Stimulated activated naive B cell treated with anti-CD40 and anti-IgM and Interleukin-4, amounts not matched to agents 10 μg/mL and 1 μg/mL and 100 μg/mL, for 72 hours (primary cell): ENCODE data around the gene RALGPS2.

Experiments used
- ATAC-seq, 2 donors: fragments of 150-1000 bp; cut with Tn5 transposase; replicated peaks; 2 replicates each; pipeline ENCODE4 v1.10.0; 2021; ENCODE audit warnings: moderate library complexity in 1 of 2
- DNase-seq: peaks from one replicate; pipeline ENCODE4 v3.0.0; 2021
- H3K27ac Mint-ChIP-seq: one replicate; pipeline ENCODE4 v1.8.0; 2022; ENCODE audit warnings: mild to moderate bottlenecking, mixed read lengths
- H3K27me3 Mint-ChIP-seq, 2 donors: one replicate each; pipeline ENCODE4 v1.8.0; 2022; ENCODE audit warnings: mixed read lengths in 2 of 2
- H3K36me3 Mint-ChIP-seq, 2 donors: one replicate each; pipeline ENCODE4 v1.8.0; 2022; ENCODE audit warnings: mixed read lengths in 2 of 2, mild to moderate bottlenecking in 1 of 2
- H3K4me1 Mint-ChIP-seq, 2 donors: one replicate each; pipeline ENCODE4 v1.8.0; 2022; ENCODE audit warnings: mixed read lengths in 2 of 2, mild to moderate bottlenecking in 1 of 2
- H3K4me3 Mint-ChIP-seq, 2 donors: one replicate each; pipeline ENCODE4 v1.8.0; 2022; ENCODE audit warnings: mild to moderate bottlenecking in 2 of 2, mixed read lengths in 2 of 2, moderate library complexity in 1 of 2
- H3K9me3 Mint-ChIP-seq, 2 donors: one replicate each; pipeline ENCODE4 v1.8.0; 2022; ENCODE audit warnings: mixed read lengths in 2 of 2, mild to moderate bottlenecking in 1 of 2

Gene RALGPS2

DNA sequence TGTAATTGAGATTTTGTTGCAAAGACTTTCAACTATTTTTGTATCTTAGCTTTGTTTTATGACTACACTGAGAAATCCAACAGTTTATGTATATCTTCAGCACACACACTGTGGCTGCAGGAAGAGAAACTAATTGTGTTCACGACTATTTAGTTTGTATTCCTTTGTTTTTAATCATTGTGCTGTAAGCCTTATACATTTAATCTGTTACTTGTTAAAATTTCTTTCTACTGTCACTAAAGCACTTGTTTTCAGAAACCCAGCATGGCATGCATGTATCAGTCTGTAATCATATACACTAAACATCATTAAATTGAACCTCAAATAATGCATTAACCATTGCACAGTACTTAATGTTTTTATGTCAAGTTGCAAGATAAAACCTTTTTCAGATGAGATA, 145.2 kb downstream of the RALGPS2 start:
- ATAC-seq = no peak
- Mint-ChIP-seq H3K9me3 (no peaks in the 10 kb centered on the region), H3K4me3 (no peak overlapping the region), H3K27ac (no peak overlapping the region), H3K4me1 (peaks cover 27 to 48% of the 10 kb centered on the region in 2 donors), H3K36me3 (peaks cover 11 to 22% of the 10 kb centered on the region in 2 donors), H3K27me3 (no peaks in the 10 kb centered on the region)
- no peak for DNase-seq

DNA sequence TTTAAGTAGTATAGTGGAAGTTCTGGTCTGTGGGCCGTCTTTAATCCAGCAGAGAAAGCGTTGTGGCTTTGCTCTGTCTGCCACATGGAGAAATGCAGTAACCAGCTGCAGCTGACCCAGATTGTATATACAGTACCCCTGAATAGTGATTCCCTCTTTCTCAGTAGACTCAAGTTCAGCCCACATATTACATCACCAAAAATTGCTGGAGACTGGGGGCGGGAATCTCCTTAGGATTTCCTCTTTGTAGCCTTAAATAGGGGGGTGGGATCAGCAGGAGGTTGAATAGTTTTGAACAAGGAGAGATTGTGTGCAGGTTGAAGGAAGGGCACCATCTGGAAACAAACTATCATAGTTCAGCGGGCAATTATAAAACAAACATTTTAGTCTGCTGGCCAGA, 145.9 kb downstream of the RALGPS2 start, which contains the start of gene ANGPTL1:
ANGPTL1 (minus strand) TSS at position 134 of the 400 bp plus-strand sequence. CDS start 5,301 bp downstream, outside the sequence.
- no peak for ATAC-seq
- peaks cover 16 to 24% of the 10 kb centered on the region in 2 donors for H3K36me3 Mint-ChIP-seq
- no peak within 1 kb of the TSS for H3K4me3 Mint-ChIP-seq
- H3K4me1 Mint-ChIP-seq = peaks cover 25 to 48% of the 10 kb centered on the region in 2 donors
- no peaks in the 10 kb centered on the region for H3K9me3 Mint-ChIP-seq
- DNase-seq = no peak
- no peaks in the 10 kb centered on the region for H3K27me3 Mint-ChIP-seq
- peak within 1 kb of the TSS; percentile 47 for H3K27ac Mint-ChIP-seq

DNA sequence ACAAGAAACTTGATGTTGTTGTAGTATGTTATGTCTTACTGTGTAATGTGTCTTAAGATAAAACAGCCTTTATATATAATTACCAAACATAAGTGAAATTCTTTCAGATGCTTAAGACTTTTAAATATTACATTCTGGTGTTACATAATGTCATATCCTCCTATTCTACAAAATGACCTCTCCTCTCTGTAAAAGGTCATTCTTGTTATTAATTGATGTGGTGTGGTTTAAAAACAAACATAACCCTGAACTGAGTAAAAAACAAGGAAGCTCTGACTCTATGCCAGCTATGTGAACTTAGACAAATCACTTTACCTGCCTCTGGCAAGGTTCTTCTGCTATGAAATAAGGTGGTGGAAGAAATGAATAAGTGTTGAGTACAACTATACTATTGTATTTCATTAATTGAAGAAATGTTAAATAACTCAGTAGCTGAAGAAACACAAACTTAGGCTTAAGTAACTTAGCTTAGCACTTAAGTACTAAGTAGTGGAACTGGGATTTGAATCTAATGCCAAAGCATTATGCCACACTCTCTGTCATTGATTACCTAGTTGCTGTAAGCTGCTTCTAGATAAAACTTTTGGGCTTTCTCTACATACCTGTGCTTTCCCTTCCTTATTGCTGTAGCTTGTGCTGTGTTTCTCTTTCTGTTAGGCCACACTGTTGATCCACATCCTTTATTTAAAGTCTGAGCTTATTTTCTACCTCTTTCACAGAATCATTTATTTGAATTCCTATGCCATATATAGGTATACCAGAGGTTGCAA, 146.7 kb downstream of the RALGPS2 start:
- ATAC-seq = peak; percentile 77 to 79
- Mint-ChIP-seq H3K4me1 (peaks cover 24 to 46% of the 10 kb centered on the region in 2 donors), H3K27me3 (no peaks in the 10 kb centered on the region), H3K4me3 (no peak overlapping the region), H3K27ac (peak overlapping the region; percentile 27), H3K9me3 (no peaks in the 10 kb centered on the region), H3K36me3 (peaks cover 17 to 26% of the 10 kb centered on the region in 2 donors)
- DNase-seq = no peak

DNA sequence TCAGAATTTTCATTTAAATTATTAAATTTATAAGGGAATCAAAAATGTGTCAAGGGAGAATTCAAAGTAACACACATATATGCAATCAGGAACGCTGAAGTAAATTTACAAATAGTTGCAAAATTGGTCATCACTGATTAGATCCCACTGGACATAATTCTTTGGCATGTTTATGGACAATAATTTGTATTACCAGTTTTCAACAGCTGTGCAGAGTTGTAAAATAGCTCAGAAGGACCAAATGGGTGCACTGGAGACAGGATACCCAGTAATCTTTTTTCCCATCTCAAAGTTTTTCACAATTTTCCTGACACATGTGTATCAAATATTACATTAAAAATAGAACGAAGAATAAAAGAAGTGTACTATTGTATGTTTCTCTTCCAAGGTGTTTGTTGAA, 149.9 kb downstream of the RALGPS2 start:
- ATAC-seq (no peak), DNase-seq (no peak)
- Mint-ChIP-seq H3K4me1 (peaks cover 16 to 37% of the 10 kb centered on the region in 2 donors), H3K27ac (peak overlapping the region; percentile 16), H3K9me3 (no peaks in the 10 kb centered on the region), H3K36me3 (peaks cover 13 to 23% of the 10 kb centered on the region in 2 donors), H3K27me3 (no peaks in the 10 kb centered on the region), H3K4me3 (no peak overlapping the region)

DNA sequence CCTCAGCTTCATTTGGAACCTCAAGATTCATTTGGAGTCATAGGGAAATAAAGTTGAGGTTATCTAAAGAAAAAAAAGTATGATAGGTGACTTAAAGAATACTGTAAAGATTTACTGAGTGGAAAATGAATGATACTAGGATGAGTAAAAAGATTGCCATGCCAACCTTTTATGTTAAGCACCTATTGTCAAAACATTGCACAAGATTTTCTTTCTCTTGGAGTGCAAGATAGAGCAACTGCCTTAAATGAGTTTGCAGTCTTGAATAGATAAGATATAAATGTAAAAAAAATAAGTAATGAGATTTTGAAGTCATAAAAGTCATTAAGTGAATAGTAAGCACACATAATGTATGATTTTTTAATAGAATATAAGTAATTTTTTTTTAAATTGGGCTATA, 150.9 kb downstream of the RALGPS2 start:
- ATAC-seq (no peak), DNase-seq (no peak)
- Mint-ChIP-seq H3K4me1 (peaks cover 15 to 35% of the 10 kb centered on the region in 2 donors), H3K27me3 (no peaks in the 10 kb centered on the region), H3K36me3 (peaks cover 13 to 29% of the 10 kb centered on the region in 2 donors), H3K27ac (no peak overlapping the region), H3K9me3 (no peaks in the 10 kb centered on the region), H3K4me3 (no peak overlapping the region)

DNA sequence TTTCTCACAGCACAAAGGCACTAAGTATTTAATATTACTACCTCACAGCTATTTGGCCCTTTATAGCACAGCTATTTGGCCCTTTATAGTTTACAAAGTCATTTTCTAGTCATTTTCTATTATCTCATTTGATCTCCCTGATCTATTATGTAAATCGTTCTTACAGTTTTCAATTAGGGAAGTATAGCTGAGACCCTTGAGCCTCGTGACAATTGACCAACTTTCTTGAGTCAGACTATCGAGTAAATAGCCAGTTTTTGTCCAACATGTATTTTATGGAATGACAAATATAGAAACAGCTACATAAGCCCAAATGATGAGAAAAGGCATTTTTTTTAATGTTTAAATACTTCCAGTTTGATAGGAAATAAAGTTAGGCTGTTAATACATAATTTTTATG, 152.9 kb downstream of the RALGPS2 start:
- H3K27ac Mint-ChIP-seq = no peak overlapping the region
- no peak for DNase-seq
- H3K4me1 Mint-ChIP-seq = peaks cover 7 to 18% of the 10 kb centered on the region in 2 donors
- H3K9me3 Mint-ChIP-seq = no peaks in the 10 kb centered on the region
- H3K36me3 Mint-ChIP-seq = peaks cover 9 to 32% of the 10 kb centered on the region in 2 donors
- H3K4me3 Mint-ChIP-seq = no peak overlapping the region
- H3K27me3 Mint-ChIP-seq = no peaks in the 10 kb centered on the region
- no peak for ATAC-seq

DNA sequence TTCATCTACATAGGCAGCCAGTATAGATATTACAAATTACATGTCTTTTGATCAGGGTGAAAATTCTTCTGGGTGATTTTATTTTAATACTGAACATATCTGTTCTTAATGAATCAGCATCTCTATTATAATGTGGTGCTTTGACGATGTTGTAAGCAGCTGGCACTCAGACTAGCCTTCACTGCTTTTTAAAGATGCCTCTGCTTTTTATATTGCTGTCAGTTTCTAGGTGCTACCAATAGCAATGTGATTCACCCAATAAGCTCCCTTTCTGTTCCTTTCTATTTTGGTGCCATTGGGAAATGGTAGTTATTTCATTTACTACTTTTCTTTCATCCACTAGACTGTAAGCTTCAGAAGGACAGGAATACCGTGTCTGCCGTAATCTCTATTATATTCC, 156.9 kb downstream of the RALGPS2 start:
- Mint-ChIP-seq H3K27me3 (no peaks in the 10 kb centered on the region), H3K27ac (peak overlapping the region; percentile 37), H3K4me3 (no peak overlapping the region), H3K4me1 (peaks cover 8 to 10% of the 10 kb centered on the region in 2 donors), H3K9me3 (no peaks in the 10 kb centered on the region), H3K36me3 (peaks cover 10 to 26% of the 10 kb centered on the region in 2 donors)
- ATAC-seq = no peak
- DNase-seq = no peak

DNA sequence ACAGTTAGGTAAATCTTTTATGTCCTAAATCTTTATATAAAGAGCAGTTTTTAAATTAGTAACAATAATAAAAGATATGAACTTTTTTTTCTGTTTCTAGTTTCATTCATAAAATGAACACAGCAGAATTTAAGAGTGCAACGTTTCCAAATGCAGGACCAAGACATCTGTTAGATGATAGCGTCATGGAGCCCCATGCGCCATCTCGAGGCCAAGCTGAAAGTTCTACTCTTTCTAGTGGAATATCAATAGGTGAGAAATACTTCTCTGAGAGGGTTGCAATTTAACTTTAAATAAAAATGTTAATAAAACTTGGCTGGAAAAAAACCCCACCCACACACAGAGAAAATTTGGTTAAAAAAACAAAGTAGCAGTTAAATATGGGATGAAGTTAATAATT, 160.8 kb downstream of the RALGPS2 start:
- H3K36me3 Mint-ChIP-seq = peaks cover 10 to 21% of the 10 kb centered on the region in 2 donors
- DNase-seq = no peak
- no peak overlapping the region for H3K4me3 Mint-ChIP-seq
- ATAC-seq = no peak
- no peaks in the 10 kb centered on the region for H3K27me3 Mint-ChIP-seq
- H3K27ac Mint-ChIP-seq = no peak overlapping the region
- no peaks in the 10 kb centered on the region for H3K9me3 Mint-ChIP-seq
- H3K4me1 Mint-ChIP-seq = peaks cover 8 to 12% of the 10 kb centered on the region in 2 donors

DNA sequence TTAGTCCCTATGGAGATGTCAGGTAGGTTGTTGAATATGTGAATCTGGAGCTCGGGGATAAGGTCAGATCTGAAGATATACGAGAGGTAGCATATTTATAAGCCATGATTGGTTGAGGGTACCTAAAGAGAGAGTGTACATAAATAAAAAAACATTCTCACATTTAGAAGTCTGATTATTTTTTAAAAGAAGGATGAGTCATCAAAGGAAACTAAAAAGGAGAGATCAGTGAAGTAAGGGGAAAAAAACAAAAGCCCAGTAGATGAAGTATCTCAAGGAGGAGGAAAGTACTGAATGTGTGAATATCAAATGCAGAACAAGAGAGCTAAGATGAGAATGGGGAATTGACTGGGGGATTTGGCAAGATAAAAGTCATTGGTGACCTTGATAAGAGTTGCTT, 161.5 kb downstream of the RALGPS2 start:
- Mint-ChIP-seq H3K27me3 (no peaks in the 10 kb centered on the region), H3K4me1 (peaks cover 8 to 12% of the 10 kb centered on the region in 2 donors), H3K27ac (peak overlapping the region; percentile 37), H3K9me3 (no peaks in the 10 kb centered on the region), H3K4me3 (peak overlapping the region in 1 of 2 donors; percentile 0), H3K36me3 (peaks cover 10 to 15% of the 10 kb centered on the region in 2 donors)
- ATAC-seq (peak in 1 of 2 donors; percentile 27), DNase-seq (no peak)

DNA sequence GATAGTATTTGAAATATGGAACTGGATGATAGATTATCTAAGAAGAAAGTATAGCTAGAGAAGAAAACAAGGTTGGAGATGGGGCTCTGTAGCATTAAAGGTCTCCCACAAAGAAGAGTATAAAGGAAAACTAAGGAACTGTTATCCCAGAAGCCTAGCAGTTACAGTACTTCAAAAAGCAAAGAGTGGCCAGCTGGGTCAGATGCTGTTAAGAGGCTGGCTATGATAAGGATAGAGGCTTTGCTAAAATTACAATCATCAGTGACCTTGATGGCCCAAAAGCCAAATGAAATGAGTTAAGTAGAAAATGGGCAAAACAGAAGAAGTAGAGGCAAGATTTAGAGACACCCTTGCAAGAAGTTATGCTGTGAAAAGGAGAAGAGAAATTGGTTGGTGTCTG, 170.9 kb downstream of the RALGPS2 start:
- H3K27ac Mint-ChIP-seq = peak overlapping the region; percentile 2
- H3K4me1 Mint-ChIP-seq = peaks cover 13 to 15% of the 10 kb centered on the region in 2 donors
- ATAC-seq (no peak), DNase-seq (no peak)
- no peak overlapping the region for H3K4me3 Mint-ChIP-seq
- peaks cover 24 to 34% of the 10 kb centered on the region in 2 donors for H3K36me3 Mint-ChIP-seq
- H3K27me3 Mint-ChIP-seq = no peaks in the 10 kb centered on the region
- H3K9me3 Mint-ChIP-seq = peaks cover 5 to 11% of the 10 kb centered on the region in 2 donors

DNA sequence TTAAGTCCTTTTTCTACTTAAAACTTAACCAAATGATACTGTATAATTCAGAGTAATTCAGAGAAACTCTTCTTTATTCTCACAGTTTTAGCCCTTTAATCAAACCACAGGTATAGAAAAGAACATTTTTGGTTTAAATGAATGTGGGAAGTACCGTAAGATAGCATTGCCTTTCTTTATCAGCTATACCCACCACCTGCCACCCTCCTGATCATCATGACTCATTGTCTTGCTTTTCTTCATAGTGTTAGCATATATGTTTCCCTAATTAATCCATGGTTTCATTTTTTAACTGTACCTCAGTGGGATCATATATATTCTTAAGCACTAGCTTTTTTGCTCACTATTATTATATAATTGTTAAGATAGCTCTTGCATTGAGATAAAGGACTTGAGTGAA, 173.4 kb downstream of the RALGPS2 start:
- peaks cover 5 to 11% of the 10 kb centered on the region in 2 donors for H3K9me3 Mint-ChIP-seq
- peak in 1 of 2 donors; percentile 43 for ATAC-seq

DNA sequence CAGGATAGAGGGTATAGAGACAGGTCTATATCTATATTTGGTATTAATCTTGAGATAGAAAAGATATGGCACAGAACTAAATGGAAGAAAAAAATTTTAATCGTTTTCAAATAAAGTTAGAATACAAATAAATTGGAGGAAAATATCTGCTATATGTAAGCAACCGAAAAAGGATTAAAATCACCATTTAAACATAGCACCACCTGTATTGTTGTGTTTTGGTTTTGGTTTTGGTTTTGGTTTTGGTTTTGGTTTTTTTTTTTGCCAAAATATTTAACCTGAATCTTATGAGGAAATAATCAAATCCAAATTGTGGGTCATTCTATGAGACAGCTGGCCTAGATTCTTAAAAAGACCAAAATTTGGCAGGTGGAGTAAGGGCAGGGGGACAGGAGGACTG, 174.4 kb downstream of the RALGPS2 start:
- H3K27ac Mint-ChIP-seq = peak overlapping the region; percentile 86
- H3K9me3 Mint-ChIP-seq = peaks cover 7 to 11% of the 10 kb centered on the region in 2 donors
- H3K4me1 Mint-ChIP-seq = peaks cover 13 to 16% of the 10 kb centered on the region in 2 donors
- no peak for ATAC-seq
- H3K4me3 Mint-ChIP-seq = peak overlapping the region in 1 of 2 donors; percentile 11
- no peak for DNase-seq
- H3K36me3 Mint-ChIP-seq = peaks cover 29 to 45% of the 10 kb centered on the region in 2 donors
- no peaks in the 10 kb centered on the region for H3K27me3 Mint-ChIP-seq

More for the DNA sequence above, 173.4 kb downstream of the RALGPS2 start:
- Mint-ChIP-seq H3K36me3 (peaks cover 28 to 40% of the 10 kb centered on the region in 2 donors), H3K27me3 (no peaks in the 10 kb centered on the region), H3K27ac (no peak overlapping the region), H3K4me1 (peaks cover 13 to 15% of the 10 kb centered on the region in 2 donors), H3K4me3 (no peak overlapping the region)
- no peak for DNase-seq

DNA sequence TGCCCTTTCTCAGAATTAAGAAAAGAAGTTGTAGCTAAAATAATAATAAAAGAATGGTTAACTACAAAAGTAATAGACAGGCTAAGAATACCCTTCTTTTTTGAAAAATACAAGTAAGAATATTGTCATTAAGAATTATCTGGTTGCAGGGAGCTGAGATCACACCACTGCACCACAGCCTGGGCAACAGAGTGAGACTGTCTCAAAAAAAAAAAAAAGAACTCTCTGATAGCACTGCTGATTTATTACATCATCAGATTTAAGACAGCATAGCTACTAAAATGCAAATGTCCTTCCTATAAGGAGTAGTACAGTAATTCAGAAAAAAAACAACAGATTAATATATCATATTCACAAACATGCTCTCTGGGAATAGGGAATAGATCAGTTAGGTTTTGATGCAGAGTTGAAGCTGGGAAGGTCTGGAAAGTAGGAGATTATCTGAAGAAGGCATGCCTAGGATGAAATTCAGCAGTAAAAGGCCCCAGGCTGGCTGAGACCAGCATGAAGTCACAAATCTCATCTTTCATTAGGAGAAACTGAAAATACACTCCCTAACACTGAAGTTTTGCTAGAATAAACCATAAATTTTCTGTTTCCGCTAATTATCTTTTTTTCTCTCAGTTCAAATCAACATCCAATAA, 176.6 kb downstream of the RALGPS2 start:
- DNase-seq = no peak
- Mint-ChIP-seq H3K27ac (no peak overlapping the region), H3K4me1 (peaks cover 6 to 22% of the 10 kb centered on the region in 2 donors), H3K27me3 (no peaks in the 10 kb centered on the region), H3K9me3 (peaks cover 0 to 2% of the 10 kb centered on the region in 2 donors), H3K4me3 (no peak overlapping the region), H3K36me3 (peaks cover 26 to 41% of the 10 kb centered on the region in 2 donors)
- ATAC-seq = no peak

DNA sequence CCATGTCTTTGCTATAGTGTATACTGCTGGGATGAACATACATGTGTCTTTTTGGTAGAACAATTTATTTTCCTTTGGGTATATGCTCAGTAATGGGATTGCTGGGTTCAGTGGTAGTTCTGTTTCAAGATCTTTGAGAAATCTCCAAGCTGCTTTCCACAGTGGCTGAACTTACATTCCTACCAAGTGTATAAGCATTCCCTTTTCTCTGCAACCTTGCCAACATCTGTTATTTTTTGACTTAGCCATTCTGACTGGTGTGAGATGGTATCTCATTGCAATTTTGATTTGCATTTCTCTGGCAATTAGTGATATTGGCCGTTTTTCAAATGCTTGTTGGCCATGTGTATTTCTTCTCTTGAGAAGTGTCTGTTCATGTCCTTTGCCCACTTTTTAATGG, 183.3 kb downstream of the RALGPS2 start:
- Mint-ChIP-seq H3K9me3 (peaks cover 16 to 19% of the 10 kb centered on the region in 2 donors), H3K4me1 (peaks cover 32 to 52% of the 10 kb centered on the region in 2 donors), H3K27me3 (no peaks in the 10 kb centered on the region), H3K27ac (no peak overlapping the region), H3K4me3 (no peak overlapping the region), H3K36me3 (peaks cover 60 to 73% of the 10 kb centered on the region in 2 donors)
- DNase-seq = no peak
- ATAC-seq = no peak
